ENCODE results near the gene SLC20A1. TPM values are rescaled to one million over a fixed set of nuclear protein-coding genes. Genes with fewer than 3 reads are reported as not detected.
"Not testable (repeated sequence)": the region's sequence is repeated elsewhere in the genome, so short reads cannot be mapped to it uniquely, and the experiment has no call there.

SLC20A1 gene
- total and polyA plus RNA-seq, 11 donors = 5.6 to 51.7 (median 12.0) TPM

DNA sequence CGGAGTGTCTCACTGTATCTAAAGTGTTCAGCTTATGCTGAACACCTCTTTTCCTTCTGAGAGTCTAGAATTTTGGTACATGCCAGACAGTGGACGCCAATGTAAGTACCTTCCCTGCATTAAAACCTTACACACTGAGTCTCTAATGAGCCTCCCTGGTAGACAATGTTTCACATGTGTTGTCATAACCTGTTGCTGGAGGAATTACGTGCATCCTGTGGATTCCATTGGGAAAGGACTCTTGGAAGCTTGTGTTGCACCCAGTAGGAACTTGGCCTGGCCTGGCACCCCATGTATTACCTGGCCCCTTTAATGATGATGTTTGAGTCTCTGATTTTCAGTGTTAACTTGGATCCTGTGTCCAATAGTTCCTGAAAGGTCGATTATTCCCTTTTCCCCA lies 40.8 kb upstream of the SLC20A1 start:
- no peak overlapping the region for H3K4me3 ChIP-seq
- no peak overlapping the region for H3K27ac ChIP-seq
- 71 to 91% (median 88%) methylated on average over 4 of the region's 4 CpGs for WGBS, 4 donors
- intact Hi-C loops (cut with DNase I) = loop anchor here in 3 of 10 donors (5.0 to 10.0 kb wide), 3 partner anchors 117 to 340 kb away; partner anchors contain the start of gene NT5DC4 (in 1 of the 3)
- H3K27me3 ChIP-seq = no peaks in the 10 kb centered on the region
- TF ChIP-seq CTCF (IDR thresholded peaks at IDR 0.05) = no peak
- TF ChIP-seq POLR2A (IDR thresholded peaks at IDR 0.05) = no peak
- DNase-seq (no peak), ATAC-seq (no peak)
- no peaks in the 10 kb centered on the region for H3K36me3 ChIP-seq
- H3K9me3 ChIP-seq = no peaks in the 10 kb centered on the region
- H3K4me1 ChIP-seq = peaks cover 0 to 11% (median 2%) of the 10 kb centered on the region in 12 donors

- 80 to 91% (median 89%) methylated on average over 5 of the region's 5 CpGs for WGBS, 4 donors
- no peaks in the 10 kb centered on the region for H3K36me3 ChIP-seq
- no peak overlapping the region for H3K27ac ChIP-seq
- TF ChIP-seq POLR2A (IDR thresholded peaks at IDR 0.05) (no peak), CTCF (IDR thresholded peaks at IDR 0.05) (no peak)
- DNase-seq (no peak), ATAC-seq (no peak)
- peaks cover 0 to under 1% (median 0%) of the 10 kb centered on the region in 12 donors for H3K4me1 ChIP-seq
- no peaks in the 10 kb centered on the region for H3K9me3 ChIP-seq
- no peak overlapping the region for H3K4me3 ChIP-seq
- intact Hi-C loops (cut with DNase I) = loop anchor here in 2 of 10 donors (10.0 kb wide), 1 partner anchor 339 kb away; no protein-coding TSS in a partner anchor
- no peaks in the 10 kb centered on the region for H3K27me3 ChIP-seq
Observed at GRCh38 chr2:112605926-112606325, 39.8 kb upstream of the SLC20A1 start.

DNA sequence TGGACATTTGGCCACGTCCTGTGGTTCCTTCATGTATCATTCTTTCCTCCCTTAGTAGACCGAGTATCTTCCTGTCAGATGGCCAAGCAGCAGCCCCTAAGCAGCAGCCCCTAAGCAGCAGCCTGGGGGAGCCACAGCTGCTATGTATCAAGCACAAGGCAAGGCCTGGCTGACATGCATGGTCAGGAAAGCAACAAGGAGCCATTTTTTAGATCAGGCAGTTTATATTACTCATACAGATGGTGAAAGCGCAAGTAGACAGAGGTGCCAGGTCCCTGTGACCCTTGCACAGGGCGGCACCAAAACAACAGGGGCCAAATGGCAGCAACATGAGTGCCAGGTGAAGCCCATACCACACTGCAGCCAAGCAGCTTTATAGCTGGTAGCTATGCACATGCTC lies 39.2 kb upstream of the SLC20A1 start:
- Histone ChIP-seq H3K27me3 (no peaks in the 10 kb centered on the region), H3K36me3 (no peaks in the 10 kb centered on the region), H3K4me3 (no peak overlapping the region), H3K9me3 (no peaks in the 10 kb centered on the region), H3K4me1 (no peaks in the 10 kb centered on the region), H3K27ac (no peak overlapping the region)
- intact Hi-C loops (cut with DNase I) = loop anchor here in 2 of 10 donors (10.0 kb wide), 1 partner anchor 338 kb away; no protein-coding TSS in a partner anchor
- 79 to 83% (median 82%) methylated on average over 4 of the region's 4 CpGs for WGBS, 4 donors
- DNase-seq (no peak), ATAC-seq (no peak)
- TF ChIP-seq POLR2A (IDR thresholded peaks at IDR 0.05) (no peak), CTCF (IDR thresholded peaks at IDR 0.05) (no peak)

DNA sequence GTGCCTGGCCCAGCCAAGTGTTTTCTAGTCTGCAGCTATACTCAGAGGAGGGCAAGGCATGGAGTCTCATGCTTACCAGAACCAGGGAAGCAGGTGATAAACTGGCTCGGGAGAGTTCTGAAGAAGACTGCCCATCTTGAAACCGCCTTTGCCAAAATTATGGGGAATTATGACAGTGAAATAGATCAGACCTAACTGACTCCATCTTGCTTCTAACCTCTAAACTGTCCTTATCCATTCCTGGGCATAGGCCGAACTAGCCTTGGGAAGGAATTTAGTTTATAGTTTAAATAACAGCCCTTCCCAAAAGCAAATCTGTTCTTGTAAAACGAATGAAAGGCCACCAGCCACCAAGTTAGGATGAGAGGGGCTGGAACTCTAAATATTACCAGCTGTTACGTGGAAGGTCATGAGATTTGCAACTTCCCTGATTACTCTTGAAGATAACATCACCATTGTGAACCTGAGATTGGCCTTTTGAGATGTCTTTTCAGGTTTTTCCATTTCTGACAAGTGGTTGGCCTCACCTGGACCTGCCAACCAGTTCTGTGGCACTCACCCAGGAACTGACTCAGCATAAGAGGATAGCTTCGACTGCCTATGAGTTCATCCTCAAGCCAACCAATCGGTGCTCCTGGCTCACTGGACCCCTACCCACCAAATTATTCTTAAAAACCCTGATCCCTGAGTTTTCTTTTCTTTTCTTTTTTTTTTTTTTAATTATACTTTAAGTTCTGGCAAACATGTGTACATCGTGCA lies 37.9 kb upstream of the SLC20A1 start:
- Histone ChIP-seq H3K4me1 (no peaks in the 10 kb centered on the region), H3K27me3 (no peaks in the 10 kb centered on the region), H3K9me3 (no peaks in the 10 kb centered on the region), H3K36me3 (no peaks in the 10 kb centered on the region), H3K4me3 (no peak overlapping the region), H3K27ac (no peak overlapping the region)
- 90 to 93% (median 91%) methylated on average over 8 of the region's 8 CpGs for WGBS, 4 donors
- intact Hi-C loops (cut with DNase I) = loop anchor here in 2 of 10 donors (10.0 kb wide), 1 partner anchor 337 kb away; no protein-coding TSS in a partner anchor
- DNase-seq = no peak
- TF ChIP-seq POLR2A (IDR thresholded peaks at IDR 0.05) (no peak), CTCF (IDR thresholded peaks at IDR 0.05) (no peak)
- ATAC-seq = no peak

DNA sequence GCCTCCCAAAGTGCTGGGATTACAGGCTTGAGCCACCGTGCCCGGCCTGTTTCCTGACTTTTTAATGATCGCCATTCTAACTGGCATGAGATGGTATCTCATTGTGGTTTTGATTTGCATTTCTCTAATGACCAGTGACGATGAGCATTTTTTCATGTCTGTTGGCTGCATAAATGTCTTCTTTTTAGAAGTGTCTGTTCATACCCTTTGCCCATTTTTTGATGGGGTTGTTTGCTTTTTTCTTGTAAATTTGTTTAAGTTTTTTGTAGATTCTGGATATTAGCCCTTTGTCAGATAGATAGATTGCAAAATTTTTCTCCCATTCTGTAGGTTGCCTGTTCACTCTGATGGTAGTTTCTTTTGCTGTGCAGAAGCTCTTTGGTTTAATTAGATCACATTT lies 36.4 kb upstream of the SLC20A1 start:
- not testable (repeated sequence) for H3K4me1 ChIP-seq, H3K27ac ChIP-seq, H3K36me3 ChIP-seq, H3K9me3 ChIP-seq, H3K4me3 ChIP-seq, DNase-seq, H3K27me3 ChIP-seq, ATAC-seq
- intact Hi-C loops (cut with DNase I) = loop anchor here in 2 of 10 donors (10.0 kb wide), 1 partner anchor 335 kb away; no protein-coding TSS in a partner anchor
- 94 to 99% (median 95%) methylated on average over 4 of the region's 4 CpGs for WGBS, 4 donors

DNA sequence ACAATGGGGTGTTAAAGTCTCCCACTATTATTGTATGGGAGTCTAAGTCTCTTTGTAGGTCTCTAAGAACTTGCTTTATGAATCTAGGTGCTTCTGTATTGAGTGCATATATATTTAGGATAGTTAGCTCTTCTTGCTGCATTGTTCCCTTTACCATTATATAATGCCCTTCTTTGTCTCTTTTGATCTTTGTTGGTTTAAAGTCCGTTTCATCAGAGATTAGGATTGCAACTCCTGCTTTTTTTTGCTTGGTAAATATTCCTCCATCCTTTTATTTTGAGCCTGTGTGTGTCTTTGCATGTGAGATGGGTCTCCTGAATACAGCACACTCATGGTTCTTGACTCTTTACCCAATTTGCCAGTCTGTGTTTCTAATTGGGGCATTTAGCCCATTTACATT lies 33.5 kb upstream of the SLC20A1 start:
- H3K9me3 ChIP-seq; ATAC-seq; DNase-seq; H3K36me3 ChIP-seq; intact Hi-C loops (cut with DNase I); H3K4me1 ChIP-seq; H3K4me3 ChIP-seq; H3K27me3 ChIP-seq; H3K27ac ChIP-seq: not testable (repeated sequence)
- WGBS, 4 donors = 75 to 89% (median 82%) methylated on average over 1 of the region's 1 CpG

All from heart left ventricle (tissue), 16 donors.